Liver (tissue), 9 donors: ENCODE measurements around the gene GORAB. TPM values are rescaled to one million over a fixed set of nuclear protein-coding genes. Genes with fewer than 3 reads are reported as not detected.
A peak's percentile ranks its signal among the peaks of the same experiment; 100 is the strongest.

Experiments
- DNase-seq: peaks from one replicate; pipeline ENCODE4 v3.0.0-alpha.2; 2017; ENCODE audit warnings: low spot score
- H3K27ac ChIP-seq, 2 donors: one replicate each; pipeline ENCODE4 v1.7.0; 2013; ENCODE audit warnings: inconsistent platforms in 2 of 2, low read length in 2 of 2, control low read depth in 1 of 2, low read depth in 1 of 2, mild to moderate bottlenecking in 1 of 2
- H3K27me3 ChIP-seq, 4 donors: one replicate each; pipeline versions ENCODE4 v1.6.1 to v1.7.0; 2013; ENCODE audit warnings: low read length in 3 of 4, inconsistent platforms in 1 of 4, mild to moderate bottlenecking in 1 of 4, moderate library complexity in 1 of 4; ENCODE audit not compliant: control insufficient read depth in 4 of 4, insufficient read depth in 4 of 4
- H3K36me3 ChIP-seq, 4 donors: one replicate each; pipeline versions ENCODE4 v1.6.1 to v1.7.0; 2013; ENCODE audit warnings: low read length in 3 of 4, mild to moderate bottlenecking in 3 of 4, low read depth in 1 of 4, moderate library complexity in 1 of 4; ENCODE audit not compliant: control insufficient read depth in 4 of 4, insufficient read depth in 3 of 4
- H3K4me1 ChIP-seq, 4 donors: one replicate each; pipeline versions ENCODE4 v1.6.1 to v1.7.0; 2013; ENCODE audit warnings: low read length in 3 of 4, mild to moderate bottlenecking in 3 of 4, moderate library complexity in 1 of 4; ENCODE audit not compliant: control insufficient read depth in 4 of 4, insufficient read depth in 4 of 4
- H3K4me3 ChIP-seq, 3 donors: one replicate each; pipeline versions ENCODE4 v1.6.1 to v1.7.0; 2013; ENCODE audit warnings: low read length in 3 of 3, control low read depth in 1 of 3, low read depth in 1 of 3, mild to moderate bottlenecking in 1 of 3
- H3K9ac ChIP-seq, 2 donors: one replicate each; pipeline ENCODE4 v1.7.0; 2013; ENCODE audit warnings: low read length in 2 of 2, mild to moderate bottlenecking in 2 of 2, moderate library complexity in 2 of 2, control low read depth in 1 of 2, low read depth in 1 of 2
- H3K9me3 ChIP-seq, 4 donors: one replicate each; pipeline versions ENCODE4 v1.6.1 to v1.7.0; 2013; ENCODE audit warnings: low read length in 3 of 4; ENCODE audit not compliant: control insufficient read depth in 4 of 4
- FOXA1 ChIP-seq: IDR thresholded peaks from 2 replicates; pipeline ENCODE4 v1.6.1; 2016; ENCODE audit warnings: antibody characterized with exemption
- FOXA2 ChIP-seq: IDR thresholded peaks from 2 replicates; pipeline ENCODE4 v1.6.1; 2016; ENCODE audit warnings: antibody characterized with exemption
- GABPA ChIP-seq, 2 donors: IDR thresholded peaks in 1 of 2; conservative IDR thresholded peaks in 1 of 2; 2 replicates each; pipeline ENCODE4 v1.6.1; 2016; ENCODE audit warnings: antibody characterized with exemption in 2 of 2, mild to moderate bottlenecking in 1 of 2, moderate library complexity in 1 of 2
- HNF4A ChIP-seq, 2 donors: conservative IDR thresholded peaks; 2 replicates each; pipeline ENCODE4 v1.6.1; 2016; ENCODE audit warnings: antibody characterized with exemption in 2 of 2, mild to moderate bottlenecking in 2 of 2
- JUND ChIP-seq, 2 donors: IDR thresholded peaks; 2 replicates each; pipeline ENCODE4 v1.6.1; 2016; ENCODE audit warnings: antibody characterized with exemption in 2 of 2
- NR2F2 ChIP-seq: IDR thresholded peaks from 2 replicates; pipeline ENCODE4 v1.6.1; 2016; ENCODE audit warnings: antibody characterized with exemption
- RAD21 ChIP-seq, 2 donors: IDR thresholded peaks; 2 replicates each; pipeline ENCODE4 v1.6.1; 2016; ENCODE audit warnings: antibody characterized with exemption in 2 of 2, mild to moderate bottlenecking in 2 of 2
- RXRA ChIP-seq, 2 donors: IDR thresholded peaks; 2 replicates each; pipeline ENCODE4 v1.6.1; 2017 to 2018; ENCODE audit warnings: antibody characterized with exemption in 2 of 2, mild to moderate bottlenecking in 1 of 2
- SP1 ChIP-seq: IDR thresholded peaks from 2 replicates; pipeline ENCODE4 v1.6.1; 2018; ENCODE audit warnings: antibody characterized with exemption, mild to moderate bottlenecking
- TAF1 ChIP-seq: conservative IDR thresholded peaks from 2 replicates; pipeline ENCODE4 v1.6.1; 2016; ENCODE audit warnings: antibody characterized with exemption, mild to moderate bottlenecking
- YY1 ChIP-seq: IDR thresholded peaks from 2 replicates; pipeline ENCODE4 v1.6.1; 2016; ENCODE audit warnings: antibody characterized with exemption, mild to moderate bottlenecking
- WGBS: extraction: QIAGEN DNeasy Blood & Tissue Kit; methylation state at CpG from one replicate; pipeline ENCODE4 v1.1.7; 2013; 5-methylcytosine and 5-hydroxymethylcytosine counted together
- polyA plus RNA-seq, 2 donors: library from polyadenylated mRNA; stranded (reverse) in 1 of 2; unstranded in 1 of 2; fragments of 200-250 nt in 1 of 2; fragments of >200 nt in 1 of 2; fragmentation: Nextera tagmentation in 1 of 2; extraction: Ambion mirVana in 1 of 2; gene quantifications; one replicate each; pipeline versions ENCODE4 v1.2.1 to v1.2.3, GENCODE V29; 2013 to 2015
- total RNA-seq, 2 donors: library from RNA; depleted of rRNA; stranded (reverse); fragments of >200 nt; gene quantifications; one replicate each; pipeline ENCODE4 v1.2.3, GENCODE V29; 2014
- TF ChIP-seq, protein P1 (sequence below): IDR thresholded peaks from 2 replicates; pipeline ENCODE4 v1.6.1; 2016; ENCODE audit warnings: antibody characterized with exemption
- TF ChIP-seq, protein P2 (sequence below): IDR thresholded peaks from 2 replicates; pipeline ENCODE4 v1.6.1; 2016; ENCODE audit warnings: antibody characterized with exemption
- TF ChIP-seq, protein P3 (sequence below): IDR thresholded peaks from 2 replicates; pipeline ENCODE4 v1.6.1; 2016; ENCODE audit warnings: antibody characterized with exemption
- TF ChIP-seq, protein P4 (sequence below): IDR thresholded peaks from 2 replicates; pipeline ENCODE4 v1.6.1; 2016; ENCODE audit warnings: antibody characterized with exemption, mild to moderate bottlenecking
- TF ChIP-seq, protein P5 (sequence below): fragments of 150-350 bp; IDR thresholded peaks from 2 replicates; pipeline ENCODE4 v1.5.1; 2017; ENCODE audit warnings: improper control_type of control experiment, low read depth, low read length; ENCODE audit not compliant: missing input control
- donor health status: healthy.
- donor health status: healthy.
- donor health status: healthy.
- donor health status: healthy.
- donor health status: healthy.

The GORAB gene, protein sequence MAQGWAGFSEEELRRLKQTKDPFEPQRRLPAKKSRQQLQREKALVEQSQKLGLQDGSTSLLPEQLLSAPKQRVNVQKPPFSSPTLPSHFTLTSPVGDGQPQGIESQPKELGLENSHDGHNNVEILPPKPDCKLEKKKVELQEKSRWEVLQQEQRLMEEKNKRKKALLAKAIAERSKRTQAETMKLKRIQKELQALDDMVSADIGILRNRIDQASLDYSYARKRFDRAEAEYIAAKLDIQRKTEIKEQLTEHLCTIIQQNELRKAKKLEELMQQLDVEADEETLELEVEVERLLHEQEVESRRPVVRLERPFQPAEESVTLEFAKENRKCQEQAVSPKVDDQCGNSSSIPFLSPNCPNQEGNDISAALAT
- 10 to 100 TPM in 1 of 2 donors, 1 to 10 TPM in 1; 8.8 to 11.1 TPM for total RNA-seq
- 1 to 10 TPM; 4.0 to 8.5 TPM for polyA plus RNA-seq

DNA sequence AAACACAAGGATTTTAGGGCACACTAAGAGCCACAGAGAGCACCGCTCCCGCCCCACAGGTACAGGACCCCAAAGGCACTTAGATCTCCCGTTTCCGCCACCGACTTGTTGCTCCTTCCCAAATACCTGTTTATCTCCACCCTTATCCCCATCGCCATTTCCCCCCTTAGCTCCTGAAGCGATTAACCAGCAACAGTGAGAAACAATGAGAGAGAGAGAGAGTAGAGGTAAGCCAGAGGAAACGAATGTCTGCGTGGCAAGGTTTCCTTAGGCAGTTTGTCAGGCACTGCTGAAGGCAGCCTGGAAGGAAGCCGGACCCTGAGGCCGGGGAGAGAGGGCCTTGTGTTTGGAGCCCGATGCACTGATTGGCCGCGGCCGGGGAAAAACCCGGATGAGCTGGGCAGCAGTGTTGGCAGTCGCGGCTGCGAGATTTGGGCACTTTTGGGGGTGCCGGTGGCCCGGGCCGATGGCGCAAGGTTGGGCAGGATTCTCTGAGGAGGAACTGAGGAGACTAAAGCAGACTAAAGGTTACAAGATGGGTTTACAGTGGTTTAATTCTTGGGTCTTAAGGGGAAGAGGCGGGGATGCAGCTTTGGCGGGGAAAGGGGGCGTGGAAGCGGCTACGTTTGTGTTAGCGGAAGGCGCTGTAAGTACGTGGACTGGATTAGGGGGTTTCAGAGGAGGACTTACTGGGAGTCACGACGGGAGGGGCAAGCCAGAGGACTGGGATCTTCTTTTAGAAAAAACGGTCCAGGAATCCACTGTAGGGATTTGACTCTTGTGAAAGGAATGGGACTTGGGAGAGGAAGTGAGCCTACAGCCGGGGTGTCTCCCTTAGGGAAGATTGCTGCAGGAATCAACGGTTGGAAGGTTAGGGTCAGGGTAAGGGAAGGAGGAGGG, at the start of gene GORAB:
TSS of gene GORAB (plus strand) at position 409 of the 900 bp plus-strand sequence. CDS start at position 467, 58 bp downstream.
- no peaks in the 10 kb centered on the region for H3K36me3 ChIP-seq
- under 1% methylated on average over 36 of the region's 36 CpGs for WGBS
- TF ChIP-seq JUND (IDR thresholded peaks at IDR 0.05): peak in 1 of 2 donors; percentile 52
- TF ChIP-seq TAF1: peak; percentile 87
- TF ChIP-seq NR2F2: peak; percentile 19
- peak in 1 of 2 donors; percentile 72 for TF ChIP-seq GABPA (IDR thresholded peaks at IDR 0.05 in 1 of 2, conservative IDR thresholded peaks at IDR 0.05 in 1 of 2)
- TF ChIP-seq RAD21 (IDR thresholded peaks at IDR 0.05): peak; percentile 33 to 55
- TF ChIP-seq FOXA2: no peak
- TF ChIP-seq, protein P1, sequence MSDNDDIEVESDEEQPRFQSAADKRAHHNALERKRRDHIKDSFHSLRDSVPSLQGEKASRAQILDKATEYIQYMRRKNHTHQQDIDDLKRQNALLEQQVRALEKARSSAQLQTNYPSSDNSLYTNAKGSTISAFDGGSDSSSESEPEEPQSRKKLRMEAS: peak; percentile 41
- TF ChIP-seq, protein P2, sequence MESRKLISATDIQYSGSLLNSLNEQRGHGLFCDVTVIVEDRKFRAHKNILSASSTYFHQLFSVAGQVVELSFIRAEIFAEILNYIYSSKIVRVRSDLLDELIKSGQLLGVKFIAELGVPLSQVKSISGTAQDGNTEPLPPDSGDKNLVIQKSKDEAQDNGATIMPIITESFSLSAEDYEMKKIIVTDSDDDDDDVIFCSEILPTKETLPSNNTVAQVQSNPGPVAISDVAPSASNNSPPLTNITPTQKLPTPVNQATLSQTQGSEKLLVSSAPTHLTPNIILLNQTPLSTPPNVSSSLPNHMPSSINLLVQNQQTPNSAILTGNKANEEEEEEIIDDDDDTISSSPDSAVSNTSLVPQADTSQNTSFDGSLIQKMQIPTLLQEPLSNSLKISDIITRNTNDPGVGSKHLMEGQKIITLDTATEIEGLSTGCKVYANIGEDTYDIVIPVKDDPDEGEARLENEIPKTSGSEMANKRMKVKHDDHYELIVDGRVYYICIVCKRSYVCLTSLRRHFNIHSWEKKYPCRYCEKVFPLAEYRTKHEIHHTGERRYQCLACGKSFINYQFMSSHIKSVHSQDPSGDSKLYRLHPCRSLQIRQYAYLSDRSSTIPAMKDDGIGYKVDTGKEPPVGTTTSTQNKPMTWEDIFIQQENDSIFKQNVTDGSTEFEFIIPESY: peak; percentile 49
- TF ChIP-seq FOXA1: no peak
- TF ChIP-seq SP1: peak; percentile 63
- peak; percentile 72 for TF ChIP-seq YY1
- peak in 1 of 2 donors; percentile 44 for TF ChIP-seq HNF4A (conservative IDR thresholded peaks at IDR 0.05)
- TF ChIP-seq, protein P3, sequence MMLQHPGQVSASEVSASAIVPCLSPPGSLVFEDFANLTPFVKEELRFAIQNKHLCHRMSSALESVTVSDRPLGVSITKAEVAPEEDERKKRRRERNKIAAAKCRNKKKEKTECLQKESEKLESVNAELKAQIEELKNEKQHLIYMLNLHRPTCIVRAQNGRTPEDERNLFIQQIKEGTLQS: no peak
- TF ChIP-seq RXRA (IDR thresholded peaks at IDR 0.05): peak; percentile 9 to 21
- TF ChIP-seq, protein P4, sequence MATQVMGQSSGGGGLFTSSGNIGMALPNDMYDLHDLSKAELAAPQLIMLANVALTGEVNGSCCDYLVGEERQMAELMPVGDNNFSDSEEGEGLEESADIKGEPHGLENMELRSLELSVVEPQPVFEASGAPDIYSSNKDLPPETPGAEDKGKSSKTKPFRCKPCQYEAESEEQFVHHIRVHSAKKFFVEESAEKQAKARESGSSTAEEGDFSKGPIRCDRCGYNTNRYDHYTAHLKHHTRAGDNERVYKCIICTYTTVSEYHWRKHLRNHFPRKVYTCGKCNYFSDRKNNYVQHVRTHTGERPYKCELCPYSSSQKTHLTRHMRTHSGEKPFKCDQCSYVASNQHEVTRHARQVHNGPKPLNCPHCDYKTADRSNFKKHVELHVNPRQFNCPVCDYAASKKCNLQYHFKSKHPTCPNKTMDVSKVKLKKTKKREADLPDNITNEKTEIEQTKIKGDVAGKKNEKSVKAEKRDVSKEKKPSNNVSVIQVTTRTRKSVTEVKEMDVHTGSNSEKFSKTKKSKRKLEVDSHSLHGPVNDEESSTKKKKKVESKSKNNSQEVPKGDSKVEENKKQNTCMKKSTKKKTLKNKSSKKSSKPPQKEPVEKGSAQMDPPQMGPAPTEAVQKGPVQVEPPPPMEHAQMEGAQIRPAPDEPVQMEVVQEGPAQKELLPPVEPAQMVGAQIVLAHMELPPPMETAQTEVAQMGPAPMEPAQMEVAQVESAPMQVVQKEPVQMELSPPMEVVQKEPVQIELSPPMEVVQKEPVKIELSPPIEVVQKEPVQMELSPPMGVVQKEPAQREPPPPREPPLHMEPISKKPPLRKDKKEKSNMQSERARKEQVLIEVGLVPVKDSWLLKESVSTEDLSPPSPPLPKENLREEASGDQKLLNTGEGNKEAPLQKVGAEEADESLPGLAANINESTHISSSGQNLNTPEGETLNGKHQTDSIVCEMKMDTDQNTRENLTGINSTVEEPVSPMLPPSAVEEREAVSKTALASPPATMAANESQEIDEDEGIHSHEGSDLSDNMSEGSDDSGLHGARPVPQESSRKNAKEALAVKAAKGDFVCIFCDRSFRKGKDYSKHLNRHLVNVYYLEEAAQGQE: peak; percentile 62
- TF ChIP-seq, protein P5, sequence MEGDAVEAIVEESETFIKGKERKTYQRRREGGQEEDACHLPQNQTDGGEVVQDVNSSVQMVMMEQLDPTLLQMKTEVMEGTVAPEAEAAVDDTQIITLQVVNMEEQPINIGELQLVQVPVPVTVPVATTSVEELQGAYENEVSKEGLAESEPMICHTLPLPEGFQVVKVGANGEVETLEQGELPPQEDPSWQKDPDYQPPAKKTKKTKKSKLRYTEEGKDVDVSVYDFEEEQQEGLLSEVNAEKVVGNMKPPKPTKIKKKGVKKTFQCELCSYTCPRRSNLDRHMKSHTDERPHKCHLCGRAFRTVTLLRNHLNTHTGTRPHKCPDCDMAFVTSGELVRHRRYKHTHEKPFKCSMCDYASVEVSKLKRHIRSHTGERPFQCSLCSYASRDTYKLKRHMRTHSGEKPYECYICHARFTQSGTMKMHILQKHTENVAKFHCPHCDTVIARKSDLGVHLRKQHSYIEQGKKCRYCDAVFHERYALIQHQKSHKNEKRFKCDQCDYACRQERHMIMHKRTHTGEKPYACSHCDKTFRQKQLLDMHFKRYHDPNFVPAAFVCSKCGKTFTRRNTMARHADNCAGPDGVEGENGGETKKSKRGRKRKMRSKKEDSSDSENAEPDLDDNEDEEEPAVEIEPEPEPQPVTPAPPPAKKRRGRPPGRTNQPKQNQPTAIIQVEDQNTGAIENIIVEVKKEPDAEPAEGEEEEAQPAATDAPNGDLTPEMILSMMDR: no peak

More for the DNA sequence above, at the start of gene GORAB:
- H3K4me1 ChIP-seq: peaks cover 1 to 24% (median 17%) of the 10 kb centered on the region in 4 donors
- no peaks in the 10 kb centered on the region for H3K27me3 ChIP-seq
- H3K9me3 ChIP-seq: no peaks in the 10 kb centered on the region
- peak; percentile 78 for DNase-seq
- H3K27ac ChIP-seq: peak within 1 kb of the TSS; percentile 67 to 77
- H3K9ac ChIP-seq: peak within 1 kb of the TSS; percentile 85 to 95
- peak within 1 kb of the TSS; percentile 72 to 74 (median 73) for H3K4me3 ChIP-seq
